GM21390 (cell line): ENCODE measurements around the gene LIM2.
"Not testable (repeated sequence)": the region's sequence is repeated elsewhere in the genome, so short reads cannot be mapped to it uniquely, and the experiment has no call there.

Experiments
- ATAC-seq: cut with Tn5 transposase; IDR thresholded peaks from one replicate; pipeline ENCODE4 v1.9.1; 2021; ENCODE audit not compliant: unreplicated experiment

The LIM2 gene

DNA sequence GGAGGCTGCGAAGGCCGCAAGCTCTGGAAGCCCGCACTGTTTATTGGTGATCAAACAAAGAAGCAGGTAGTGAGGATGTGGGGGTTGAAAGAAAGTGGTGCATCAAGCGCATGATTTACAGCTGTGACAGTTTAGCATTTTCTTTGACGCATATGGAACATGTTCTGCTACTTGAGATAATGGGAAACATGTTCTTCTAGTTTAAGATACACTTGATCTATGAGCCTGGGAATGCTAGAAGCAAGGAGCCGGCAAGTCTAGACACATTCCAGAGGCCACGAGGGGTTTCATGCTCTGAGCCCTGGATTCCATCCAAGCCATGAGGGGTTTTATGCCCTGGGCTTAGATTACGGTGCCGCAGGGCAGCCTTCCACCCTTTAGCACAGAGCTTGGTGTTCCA is 9.7 kb upstream of the LIM2 start:
- not testable (repeated sequence) for ATAC-seq

DNA sequence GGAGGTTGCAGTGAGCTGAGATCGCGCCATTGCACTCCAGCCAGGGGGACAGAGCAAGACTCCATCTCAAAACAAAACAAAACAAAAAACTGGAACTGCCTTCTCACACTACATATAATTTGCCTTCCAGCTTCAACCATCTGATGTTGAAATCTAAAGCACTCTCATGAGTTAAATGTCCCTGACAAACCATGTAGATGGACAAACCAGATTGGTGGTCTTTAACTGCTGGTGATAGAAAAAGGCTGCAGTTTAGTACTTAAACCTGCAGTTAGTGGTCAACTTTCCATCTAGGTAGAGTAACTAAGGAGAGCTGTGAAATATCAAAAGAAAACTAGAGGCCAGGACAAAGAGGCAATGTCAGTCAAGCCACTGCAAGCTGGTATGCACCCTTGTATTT is 8.4 kb upstream of the LIM2 start:
- no peak for ATAC-seq

DNA sequence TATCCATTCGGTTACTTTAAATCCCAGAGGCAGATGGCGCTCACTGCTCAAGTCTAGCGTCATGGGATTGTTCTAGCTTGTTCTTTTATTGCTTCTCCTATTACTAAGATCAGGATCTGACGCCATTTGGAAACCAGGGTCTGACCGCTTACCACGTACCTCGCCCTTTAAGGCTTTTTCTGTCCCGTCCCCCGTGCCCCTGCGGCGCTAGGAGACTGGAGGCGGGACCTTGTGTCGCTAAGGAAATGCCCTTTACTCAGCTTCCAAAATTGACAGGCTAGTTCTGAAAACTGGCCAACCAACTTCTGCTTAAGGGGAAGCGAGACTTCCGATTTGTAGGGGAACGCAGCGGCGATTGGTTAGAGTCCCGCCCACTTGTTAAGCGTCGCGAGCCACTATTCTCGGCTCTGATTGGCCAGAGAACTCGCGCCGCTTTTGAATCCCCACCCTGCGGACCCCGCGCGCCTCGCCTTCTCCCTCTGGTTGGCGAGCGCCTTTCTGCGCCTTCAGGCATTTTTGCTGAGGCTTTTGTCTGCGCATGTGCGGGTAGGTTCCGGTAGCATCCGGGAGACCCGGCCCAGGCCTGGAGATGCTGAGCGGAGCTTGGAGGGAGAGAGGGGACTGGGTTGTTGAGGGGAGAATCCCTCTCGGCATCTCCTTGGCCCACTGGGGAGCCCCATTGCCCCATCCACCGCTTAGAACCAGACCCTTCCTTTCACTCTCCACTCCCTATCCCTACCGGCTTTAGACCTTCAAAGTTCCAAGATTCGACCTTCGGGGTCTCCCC is 6.5 kb upstream of the LIM2 start:
- peak; percentile 80 for ATAC-seq

DNA sequence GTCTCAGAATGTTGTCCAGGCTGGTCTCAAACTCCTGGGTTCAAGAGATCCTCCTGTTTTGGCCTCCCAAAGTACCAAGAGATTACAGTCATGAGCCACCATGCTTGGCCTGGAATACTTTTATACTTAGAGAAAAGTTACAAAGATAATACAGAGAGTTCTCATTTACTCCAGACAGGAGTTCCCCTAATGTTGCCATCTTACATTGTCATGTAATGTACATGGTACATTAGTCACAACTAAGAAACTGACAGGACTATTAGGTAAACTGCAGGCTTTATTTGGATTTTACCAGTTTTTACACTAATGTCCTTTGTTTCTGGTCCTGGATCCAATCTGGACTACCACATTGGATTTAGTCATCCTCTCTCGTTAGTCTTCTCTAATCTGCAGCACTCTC is 4.9 kb upstream of the LIM2 start:
- no peak for ATAC-seq

DNA sequence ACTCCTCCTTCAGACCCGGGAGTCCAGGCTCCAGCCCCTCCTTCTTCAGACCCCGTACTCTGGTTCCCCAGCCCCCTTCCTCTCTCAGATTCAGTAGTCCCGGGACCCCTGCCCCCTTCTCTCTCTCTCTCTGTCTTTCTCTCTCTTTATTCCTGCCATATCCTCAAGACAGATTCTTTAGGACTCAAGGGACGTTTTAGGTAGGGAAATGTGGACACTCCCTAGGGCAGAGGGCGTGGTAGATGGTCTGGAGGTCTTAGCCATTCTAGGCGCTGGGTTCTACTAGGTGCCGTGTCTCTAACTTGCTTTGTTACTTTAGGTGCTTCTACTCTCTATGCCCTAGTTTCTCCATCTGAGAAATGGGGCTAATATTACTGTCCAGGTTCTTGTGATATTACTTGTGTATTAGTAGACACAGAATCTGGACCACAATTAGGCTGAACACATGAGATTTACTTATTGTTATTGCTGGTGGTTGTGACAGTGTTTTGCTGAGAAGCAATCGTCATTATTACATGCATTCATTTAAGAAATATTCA is 3.4 kb upstream of the LIM2 start:
- ATAC-seq: no peak

DNA sequence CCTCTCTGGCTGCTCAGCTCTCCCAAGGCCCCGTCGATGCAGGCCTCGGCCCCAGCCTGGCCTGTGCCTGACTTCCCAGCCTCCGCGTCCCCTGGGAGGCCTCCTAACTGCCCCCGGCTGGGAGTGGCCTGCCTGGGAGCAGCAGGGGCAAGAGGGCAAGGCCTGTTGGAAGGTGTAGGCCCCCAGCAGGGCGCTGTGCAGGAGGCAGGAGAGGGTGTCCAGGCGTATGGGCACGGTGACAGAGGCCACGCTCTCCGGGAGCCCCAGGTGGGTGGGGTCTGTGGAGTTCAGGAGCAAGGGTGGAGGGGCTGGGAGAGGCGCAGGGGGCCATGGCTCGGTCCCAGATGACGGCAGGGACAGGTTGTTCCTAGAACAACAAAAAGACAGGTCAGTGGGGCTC is 1.4 kb upstream of the LIM2 start:
- no peak for ATAC-seq

DNA sequence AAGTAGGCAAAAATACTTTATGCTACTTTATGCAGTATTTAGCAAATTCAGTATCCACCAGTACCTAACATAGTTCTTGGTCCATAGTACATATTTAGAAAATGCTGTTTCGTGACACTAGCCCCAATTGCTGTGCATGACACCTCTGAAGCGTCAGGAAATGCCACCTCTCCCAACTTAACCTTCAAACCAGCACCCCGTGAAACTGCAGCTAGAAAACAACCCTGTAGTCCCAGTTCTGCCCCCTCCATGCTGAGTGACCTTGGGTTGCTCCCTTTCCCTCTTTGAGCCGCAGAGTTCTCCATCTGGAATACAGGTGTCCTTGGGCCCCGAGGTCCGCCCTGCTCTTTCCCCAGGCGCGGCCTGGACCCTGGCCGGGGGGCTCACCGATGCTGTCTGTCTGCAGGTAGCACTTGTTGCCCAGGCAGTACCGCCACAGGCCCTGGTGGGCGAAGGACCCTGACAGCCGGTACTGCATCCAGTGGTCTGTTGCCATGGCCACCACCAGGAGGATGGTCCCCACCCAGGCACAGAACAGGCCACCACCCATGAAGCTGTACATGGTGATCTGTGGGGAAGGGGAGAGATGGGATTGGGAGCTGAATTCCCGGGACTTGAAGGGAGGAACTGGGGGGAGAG is 773 bp downstream of the LIM2 start:
- no peak for ATAC-seq

DNA sequence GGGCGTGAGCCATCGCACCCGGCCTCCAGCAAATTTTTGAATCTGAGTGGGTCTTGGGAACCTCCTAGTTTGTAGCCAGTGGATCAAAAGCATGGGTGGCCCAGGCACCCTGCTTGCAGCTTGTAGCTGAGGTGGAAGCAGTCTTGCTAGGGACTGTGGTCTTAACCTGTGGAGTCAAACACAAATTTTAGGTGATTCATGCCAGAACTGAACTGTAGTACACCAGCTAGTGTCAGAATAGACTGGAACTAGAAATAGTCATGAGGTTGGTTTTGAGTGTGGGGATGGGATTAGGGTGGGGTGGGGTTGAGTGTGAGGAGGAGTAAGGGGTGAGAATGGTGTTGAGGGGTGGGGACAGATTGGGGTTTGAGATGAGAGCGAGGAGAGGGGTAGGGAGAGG is 5.8 kb downstream of the LIM2 start:
- ATAC-seq: no peak

DNA sequence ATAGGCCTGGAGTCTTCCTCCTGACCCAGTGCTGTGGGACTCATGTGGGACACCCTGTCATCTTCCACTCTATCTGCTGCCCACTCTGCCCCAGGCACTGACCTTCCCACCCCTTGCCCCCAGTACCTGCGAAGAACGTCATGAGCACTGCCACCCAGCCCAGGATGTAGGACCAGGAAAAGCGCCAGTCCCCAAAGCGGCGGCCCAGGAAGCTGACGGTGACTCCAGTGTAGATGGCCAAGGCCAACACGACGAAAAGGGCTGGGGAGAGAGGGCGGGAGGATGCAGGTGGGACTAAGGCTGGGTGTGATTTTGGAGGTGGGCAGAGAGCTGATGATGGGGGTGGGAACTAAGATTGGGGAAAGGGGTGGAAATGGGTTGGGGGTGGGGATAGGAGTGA is 7.4 kb downstream of the LIM2 start:
- no peak for ATAC-seq

DNA sequence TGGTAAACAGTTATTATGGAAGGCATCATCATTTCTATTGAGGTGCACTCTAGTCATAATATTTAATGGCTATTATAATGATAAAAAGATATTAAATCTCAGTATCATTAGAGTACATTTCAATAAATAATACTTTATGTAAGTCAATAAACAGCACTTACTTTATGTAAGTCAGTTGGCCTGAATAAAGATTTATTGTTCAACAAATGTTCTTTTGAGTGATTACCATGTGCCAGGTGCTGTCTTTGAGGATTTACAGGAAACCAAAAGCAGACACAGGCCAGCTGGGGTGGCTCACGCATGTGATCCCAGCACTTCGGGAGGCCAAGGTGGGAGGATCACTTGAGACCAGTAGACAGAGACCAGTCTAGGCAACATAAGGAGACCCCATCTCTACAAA is 10.4 kb downstream of the LIM2 start:
- no peak for ATAC-seq

DNA sequence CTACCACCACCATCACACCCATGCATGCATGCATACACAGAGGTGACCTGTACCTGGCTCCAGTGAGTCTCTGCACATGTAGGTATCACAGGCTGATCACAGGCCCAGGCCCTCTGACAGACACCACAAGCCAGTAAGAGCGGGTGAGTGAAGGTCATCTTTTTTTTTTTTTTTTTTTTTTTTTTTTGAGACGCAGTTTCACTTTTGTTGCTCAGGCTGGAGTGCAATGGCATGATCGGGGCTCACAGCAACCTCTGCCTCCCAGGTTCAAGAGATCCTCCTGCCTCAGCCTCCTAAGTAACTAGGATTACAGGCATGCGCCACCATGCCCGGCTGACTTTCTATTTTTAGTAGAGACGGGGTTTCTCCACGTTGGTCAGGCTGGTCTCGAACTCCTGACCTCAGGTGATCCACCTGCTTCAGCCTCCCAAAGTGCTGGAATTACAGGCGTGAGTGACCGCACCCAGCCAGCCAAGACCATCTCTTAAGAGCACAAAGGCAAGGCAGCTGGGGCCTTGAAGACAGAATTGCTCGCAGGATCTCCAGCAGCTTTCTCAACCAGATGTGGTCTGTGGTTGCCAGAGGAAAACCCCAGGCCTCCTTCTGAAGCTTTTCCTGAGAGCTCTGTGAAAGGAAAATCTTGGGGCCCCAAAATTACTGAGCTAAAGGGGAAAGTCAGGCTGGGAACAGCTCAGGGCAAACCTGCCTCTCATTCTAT is 12.1 kb downstream of the LIM2 start:
- no peak for ATAC-seq

DNA sequence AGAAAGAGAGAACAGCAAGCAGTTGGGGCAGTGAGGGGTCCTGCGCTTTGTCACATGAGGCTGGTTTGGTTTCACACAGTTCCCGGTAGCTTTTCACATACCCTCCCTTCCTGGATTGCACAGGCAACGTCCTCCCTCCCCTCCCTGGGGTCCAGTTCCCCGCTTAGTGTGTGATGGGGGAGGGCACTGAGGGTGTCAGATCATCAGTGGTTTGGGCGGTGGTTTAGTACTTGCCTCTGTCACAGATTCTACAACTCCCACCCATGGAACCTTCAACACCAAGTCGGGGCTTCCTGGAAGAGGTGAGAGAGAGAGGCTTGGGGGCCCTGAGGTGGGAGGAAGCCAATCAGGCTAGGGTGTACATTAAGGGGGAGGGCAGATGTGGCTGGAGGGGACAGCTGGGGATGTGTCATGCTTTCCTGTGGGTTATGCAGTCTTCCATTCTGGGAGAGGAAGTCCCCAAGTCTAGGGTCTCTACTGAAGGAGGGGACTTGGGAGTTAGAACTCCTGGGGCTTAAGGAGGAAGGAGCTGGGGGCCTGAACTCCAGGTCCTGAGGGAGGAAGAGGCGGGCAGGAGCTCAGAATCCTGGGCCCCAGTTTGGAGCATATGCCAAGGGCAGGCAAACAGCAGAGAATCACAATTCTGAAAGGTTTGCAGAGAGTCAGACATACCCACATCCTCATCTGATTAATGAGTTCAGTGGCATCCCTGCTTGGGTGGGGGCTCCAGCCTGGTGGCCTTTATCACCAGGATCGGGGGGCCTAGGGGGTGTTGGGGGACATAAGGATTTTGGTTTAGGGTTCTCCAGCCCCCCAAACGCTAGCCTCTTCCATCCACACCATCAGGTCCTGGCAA is 14.9 kb downstream of the LIM2 start, which contains the start of gene NKG7:
Gene NKG7 (minus strand): TSS at position 6 of the 856 bp plus-strand sequence. CDS start 119 bp downstream, outside the sequence.
- no peak for ATAC-seq

DNA sequence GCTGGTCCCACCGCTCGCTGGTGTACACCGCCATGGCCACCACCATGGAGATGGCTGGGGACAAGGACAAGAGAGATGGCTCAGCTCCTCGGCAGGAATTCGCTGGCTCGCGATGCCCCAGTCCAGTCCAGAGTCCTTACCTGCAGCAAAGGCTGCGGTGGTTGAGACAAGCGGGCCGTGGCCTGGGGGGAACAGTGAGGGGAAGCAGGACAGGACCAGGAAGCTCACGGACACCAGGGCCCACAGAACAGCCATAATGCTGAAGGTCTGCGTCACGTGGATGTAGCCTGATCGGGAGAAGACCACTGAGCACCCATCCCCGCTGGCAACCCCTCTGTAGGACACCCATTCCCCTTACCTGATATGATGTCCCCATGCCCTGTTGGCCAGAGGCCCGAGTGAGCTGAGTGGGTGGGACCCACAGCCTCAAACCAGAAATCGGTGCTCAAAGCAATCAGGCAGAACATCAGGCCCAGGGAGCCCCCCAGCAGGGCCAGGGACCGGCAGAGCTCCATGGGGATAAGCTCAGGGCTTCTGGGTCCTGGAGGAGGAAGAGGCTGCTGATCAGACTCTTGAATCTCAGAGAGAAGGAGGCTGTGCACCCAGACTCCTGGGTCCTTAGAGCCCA is 15.6 kb downstream of the LIM2 start:
- no peak for ATAC-seq

DNA sequence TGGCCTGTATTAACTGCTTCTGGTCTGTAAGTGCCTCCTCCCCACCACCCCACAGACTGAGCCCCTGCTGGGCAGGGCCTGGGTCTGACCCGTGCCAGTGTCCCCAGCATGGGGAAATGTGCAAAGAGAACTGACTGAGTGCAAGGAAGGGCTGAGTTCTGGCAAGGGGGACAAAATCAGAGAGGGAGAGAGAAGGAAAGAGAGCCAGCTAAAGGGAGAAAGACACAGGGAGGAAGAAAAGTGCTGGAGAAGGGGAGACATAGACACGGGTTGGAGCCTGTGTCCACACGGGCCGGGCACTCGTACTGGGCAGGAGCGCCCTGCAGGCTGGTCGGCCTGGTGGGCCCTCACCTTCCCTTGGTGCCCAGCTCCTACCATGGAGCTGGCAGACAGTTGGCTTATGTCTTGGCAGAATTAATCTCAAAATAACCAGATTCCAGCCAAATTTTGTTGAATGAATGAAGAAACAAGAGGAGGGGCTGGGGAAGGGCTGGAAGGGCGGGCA is 16.5 kb downstream of the LIM2 start:
- no peak for ATAC-seq

DNA sequence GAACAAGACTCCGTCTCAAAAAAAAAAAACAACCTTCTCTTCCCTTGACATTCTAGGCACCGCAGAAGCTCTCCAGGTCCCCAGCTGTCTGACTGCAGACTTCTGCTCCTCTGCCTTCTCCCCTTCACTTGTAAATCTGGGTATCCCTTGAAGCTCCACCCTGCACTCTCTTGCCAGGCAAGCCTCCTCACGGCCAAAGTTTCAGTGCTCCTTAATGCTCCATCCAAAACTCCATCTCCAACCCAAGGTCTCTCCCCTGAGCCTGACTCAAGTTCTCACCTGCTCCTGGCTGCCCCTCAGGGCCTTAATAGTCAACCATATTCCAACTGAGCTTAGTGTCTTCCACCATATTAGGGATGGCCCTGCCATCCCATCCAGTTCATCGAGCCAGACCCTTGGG is 17.5 kb downstream of the LIM2 start:
- ATAC-seq: no peak

DNA sequence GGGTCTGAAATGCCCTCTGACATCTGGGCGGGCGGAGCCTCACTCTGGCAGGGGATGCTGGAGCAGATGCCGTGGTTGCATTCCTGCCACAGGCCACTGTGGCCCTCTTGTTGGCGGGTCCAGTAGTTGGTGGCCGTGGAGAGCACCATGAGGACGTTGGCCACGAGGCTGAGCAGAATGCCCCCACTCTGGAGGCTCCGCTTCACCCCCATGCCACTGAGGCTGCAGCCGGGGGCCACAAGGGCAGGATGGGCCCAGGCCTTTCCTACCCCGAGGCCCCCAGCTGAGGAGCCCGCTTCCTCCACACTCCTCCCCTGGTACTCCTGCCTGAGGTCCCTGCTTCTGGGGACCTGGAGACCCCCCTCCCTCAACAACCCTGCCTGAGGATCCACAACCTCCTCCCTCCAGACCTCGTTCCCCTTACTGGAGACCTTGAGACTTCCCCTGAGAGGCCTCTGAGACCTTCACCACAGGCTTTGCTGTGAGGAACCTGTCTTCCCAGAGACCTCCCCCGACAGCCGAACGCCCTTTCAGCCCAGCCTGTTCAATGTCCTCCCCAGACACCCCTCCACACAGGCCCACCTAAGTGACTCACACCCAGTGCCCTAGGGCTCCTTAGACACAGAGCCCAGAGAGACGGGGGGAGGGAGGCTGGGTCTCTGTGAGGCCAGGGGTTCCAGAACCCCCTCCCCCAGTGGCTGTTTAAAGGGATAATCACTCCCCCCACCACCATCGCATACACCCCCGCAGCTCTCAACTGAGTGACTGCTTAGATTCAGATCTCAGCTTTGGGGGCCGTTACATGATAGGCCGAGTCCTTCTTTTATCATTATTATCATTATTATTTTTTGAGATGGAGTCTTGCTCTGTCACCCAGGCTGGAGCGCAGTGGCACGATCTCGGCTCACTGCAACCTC is 19.1 kb downstream of the LIM2 start, which contains the start of gene CLDND2:
Gene CLDND2 (minus strand): TSS at position 638 of the 917 bp plus-strand sequence. CDS start 426 bp downstream, at position 212.
- no peak for ATAC-seq

DNA sequence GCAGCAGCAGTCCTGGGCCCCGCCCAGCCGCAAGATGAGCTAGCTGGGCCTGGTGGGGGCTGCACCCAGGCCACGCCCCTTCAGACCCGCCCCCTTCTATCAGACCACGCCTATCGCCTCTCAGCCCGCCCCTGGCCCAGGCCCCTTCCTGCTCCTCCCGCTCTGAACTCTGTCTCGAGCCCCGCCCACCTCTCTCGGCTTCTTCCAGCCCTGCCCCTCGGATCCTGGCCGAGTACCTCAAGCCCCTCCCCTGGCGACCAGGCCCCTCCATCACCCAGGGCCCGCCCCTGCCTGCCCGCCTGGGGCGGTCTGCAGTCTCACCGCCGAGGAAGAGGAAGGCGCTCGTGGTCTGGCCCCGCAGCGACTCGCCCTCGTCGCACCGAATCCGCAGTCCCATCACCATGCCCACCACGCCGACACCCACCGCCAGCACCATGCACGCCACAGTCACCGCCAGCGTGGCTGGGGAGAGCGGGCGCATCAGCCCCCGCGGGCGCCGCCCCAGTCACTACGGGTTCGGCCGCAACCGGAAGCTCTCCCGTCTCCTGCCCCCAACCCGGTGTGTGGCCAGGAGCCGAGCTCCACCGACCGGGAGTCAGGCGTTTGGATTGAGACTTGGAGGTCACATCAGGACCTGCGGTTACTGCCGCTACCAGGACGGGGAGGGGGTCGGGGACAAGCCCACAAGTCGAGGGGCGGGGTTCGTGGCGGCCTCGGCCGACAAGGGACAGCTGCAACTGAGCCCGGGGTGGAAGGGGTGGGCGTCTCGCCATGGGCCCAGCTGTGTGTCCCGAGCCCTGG is 20.0 kb downstream of the LIM2 start:
- ATAC-seq: peak; percentile 72

DNA sequence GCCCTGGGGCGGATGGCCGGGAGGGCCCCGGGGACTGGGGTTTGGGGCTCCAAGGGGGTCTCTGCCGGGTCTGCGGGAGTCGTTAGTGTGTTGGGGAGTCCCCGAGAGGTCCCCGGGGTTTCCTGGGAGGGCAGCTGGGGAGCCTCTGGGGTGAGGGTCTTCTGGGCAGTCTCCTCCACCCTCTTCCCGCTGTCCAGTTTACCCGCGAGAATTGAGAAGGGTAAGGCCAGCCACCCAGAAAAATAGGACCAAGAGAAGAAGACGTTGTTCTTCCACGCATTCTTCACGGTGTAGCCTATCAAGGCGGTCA is 20.6 kb downstream of the LIM2 start:
- peak; percentile 6 for ATAC-seq
